GM19438 (cell line): ENCODE results near the gene ABCB11.
"Not testable (repeated sequence)": the region's sequence is repeated elsewhere in the genome, so short reads cannot be mapped to it uniquely, and the experiment has no call there.

Experiments
- ATAC-seq: cut with Tn5 transposase; IDR thresholded peaks from one replicate; pipeline ENCODE4 v1.9.1; 2021; ENCODE audit warnings: low read depth; ENCODE audit not compliant: unreplicated experiment

The ABCB11 gene

DNA sequence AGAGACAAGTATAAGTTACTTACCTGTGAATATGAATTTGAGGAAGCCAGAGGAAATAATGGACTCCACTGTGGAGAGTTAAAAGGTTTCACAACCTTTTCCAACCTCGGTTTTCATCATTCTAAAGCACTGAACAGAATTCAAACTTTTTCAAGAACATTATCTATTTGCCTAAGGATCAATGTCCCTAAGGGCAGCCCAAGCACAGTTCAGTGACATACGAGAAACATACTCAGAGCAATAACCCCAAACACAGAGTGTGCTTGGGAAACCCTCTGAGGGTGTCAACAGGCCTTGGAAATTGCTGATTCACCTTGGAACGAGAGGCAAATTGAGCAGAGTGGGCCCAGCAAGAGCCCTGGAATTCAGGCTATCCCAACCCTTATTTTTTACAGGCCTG lies at the start of gene ABCB11:
Gene ABCB11 (minus strand): TSS at position 123 of the 400 bp plus-strand sequence. CDS start 13,199 bp downstream, outside the sequence.
- no peak for ATAC-seq

DNA sequence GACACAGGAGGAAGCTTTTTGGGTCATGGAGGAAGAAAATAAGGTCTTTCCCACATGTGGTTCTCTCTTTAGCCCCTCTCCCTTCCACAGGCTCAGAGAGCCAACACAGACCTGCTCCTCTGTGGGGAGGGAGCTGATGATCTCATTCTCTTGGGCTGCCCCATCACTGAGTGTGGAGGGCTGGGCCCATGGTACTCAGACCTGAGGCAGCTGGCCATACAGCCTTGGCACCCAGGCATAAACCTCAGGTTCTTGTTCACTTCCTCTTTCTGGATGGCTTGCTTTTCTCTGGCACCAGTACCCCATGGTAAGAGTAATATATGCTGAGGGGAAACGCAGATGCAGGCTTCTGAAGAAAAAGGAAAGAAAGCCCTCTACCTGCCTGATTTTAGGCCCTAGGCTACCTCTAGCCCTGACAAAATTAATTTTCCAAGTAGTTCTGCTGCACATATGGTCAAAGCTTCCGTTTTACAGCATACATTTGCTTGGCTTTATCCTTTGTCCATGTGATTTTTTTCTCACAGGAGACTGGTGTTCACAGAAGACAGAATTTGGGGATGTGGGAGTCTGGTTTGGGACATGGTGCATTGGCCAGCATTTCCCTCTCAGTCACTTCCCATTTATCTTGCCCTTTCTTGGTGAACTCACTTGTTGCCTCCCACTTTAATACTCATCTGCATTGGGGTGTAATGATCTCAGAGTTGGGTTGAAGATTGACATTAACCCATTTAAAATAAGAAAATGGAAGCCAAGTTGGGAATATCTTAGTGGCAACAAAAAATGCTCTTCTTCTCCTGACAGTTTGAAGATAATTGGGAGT lies 49.3 kb upstream of the ABCB11 start:
- peak; percentile 67 for ATAC-seq

- no peak for ATAC-seq
Observed at GRCh38 chr2:169077674-169078240, 46.6 kb upstream of the ABCB11 start.

- ATAC-seq: peak; percentile 46
Observed at GRCh38 chr2:169073963-169074751, 43.0 kb upstream of the ABCB11 start.

GRCh38 chr2:169073211-169073962 lies 42.3 kb upstream of the ABCB11 start:
- ATAC-seq: no peak

DNA sequence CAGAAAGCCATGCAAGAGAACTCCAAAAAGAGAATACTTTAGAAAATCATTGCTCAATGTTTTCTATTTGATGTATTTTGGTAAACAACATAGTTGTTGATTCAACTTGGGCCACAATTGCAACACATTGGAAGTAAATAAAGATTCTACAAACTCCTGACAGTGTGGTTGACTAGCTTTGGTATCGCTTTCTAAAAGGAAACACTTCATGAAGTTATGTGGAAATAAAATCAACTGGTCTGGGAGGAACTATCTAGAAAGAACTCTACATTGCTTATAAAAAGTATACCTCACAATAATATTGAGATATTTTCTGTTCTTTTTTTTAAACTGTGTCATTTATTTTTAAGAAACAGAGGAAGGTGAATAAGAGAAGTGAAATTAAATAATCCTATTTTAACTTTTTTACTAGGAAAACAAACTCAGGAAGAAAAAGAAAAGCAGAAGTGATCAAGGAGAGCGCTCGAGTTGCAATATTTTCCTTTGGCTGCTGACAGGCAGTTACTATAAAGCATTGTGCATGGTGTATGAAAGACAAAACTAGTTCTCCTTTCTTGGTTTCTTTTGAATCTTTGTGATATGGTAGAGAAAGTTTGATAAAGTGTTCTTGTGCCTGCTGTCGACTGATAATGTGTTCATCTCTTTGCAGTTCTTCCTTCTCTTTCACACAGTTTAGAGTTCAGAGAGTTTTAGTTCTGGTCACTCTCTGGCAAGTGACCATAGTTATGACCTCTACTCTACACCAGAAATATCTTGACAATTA lies 41.2 kb upstream of the ABCB11 start:
- peak; percentile 48 for ATAC-seq

DNA sequence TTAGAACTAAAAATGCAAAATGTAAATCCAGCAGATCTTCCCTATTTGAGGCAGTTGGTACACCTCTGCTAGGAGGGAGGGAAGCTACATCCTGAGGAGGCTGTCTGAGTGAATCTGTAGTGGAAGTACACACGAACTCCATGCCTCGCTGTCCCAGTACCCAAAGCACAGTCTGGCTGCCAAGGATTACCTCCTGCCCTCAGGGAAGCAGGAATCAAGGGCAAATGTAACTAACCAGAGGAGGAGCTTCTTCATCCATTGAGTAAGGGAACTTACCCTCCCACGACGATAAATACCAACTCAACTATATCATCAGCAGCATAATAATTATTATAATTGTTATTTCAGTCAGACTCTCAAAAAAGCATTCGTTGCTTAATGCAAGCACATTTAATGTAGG lies 40.3 kb upstream of the ABCB11 start:
- ATAC-seq: no peak

DNA sequence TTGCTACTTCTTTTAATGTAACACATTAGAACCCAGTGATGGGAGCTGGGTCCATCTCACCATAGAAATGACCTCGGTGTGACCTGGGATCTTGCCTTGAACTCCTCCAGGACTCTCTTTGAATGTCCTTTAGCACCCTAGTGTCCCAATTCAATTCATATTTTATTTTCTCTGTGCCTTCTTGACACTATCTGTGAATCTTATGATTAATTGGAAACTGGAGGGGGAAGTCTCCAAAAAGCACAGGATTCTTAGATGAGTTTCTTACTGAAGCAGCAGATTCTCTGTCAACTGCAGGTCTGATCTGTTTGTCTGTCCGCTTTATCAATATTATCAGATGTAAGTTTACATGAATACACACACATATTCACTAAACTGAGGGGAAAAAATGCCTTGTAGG lies 38.7 kb upstream of the ABCB11 start:
- no peak for ATAC-seq

- no peak for ATAC-seq
Observed at GRCh38 chr2:169069341-169069740, 38.2 kb upstream of the ABCB11 start, which contains the start of gene DHRS9. DHRS9 (plus strand) TSS chr2:169069563; CDS start chr2:169081582, 12,019 bp downstream.

DNA sequence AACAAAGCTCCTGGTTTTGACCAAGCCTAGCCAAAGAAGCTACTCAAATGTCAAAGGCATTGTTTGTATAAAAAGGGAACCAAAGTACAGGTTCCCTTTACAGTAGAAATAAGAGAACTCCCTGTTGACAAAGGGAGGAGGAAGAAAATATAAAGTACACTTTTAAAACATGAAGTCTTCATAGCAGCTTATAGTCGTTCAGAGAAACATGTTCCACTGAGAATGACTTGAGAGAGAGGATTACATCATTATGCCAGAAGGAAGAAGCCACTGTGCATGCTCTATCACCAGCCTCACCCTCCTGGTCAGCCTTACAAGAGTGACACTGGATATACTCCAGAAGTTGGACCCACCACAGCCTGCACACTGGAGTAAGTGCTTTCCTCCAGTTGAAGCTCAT lies 35.8 kb upstream of the ABCB11 start:
- ATAC-seq: no peak

DNA sequence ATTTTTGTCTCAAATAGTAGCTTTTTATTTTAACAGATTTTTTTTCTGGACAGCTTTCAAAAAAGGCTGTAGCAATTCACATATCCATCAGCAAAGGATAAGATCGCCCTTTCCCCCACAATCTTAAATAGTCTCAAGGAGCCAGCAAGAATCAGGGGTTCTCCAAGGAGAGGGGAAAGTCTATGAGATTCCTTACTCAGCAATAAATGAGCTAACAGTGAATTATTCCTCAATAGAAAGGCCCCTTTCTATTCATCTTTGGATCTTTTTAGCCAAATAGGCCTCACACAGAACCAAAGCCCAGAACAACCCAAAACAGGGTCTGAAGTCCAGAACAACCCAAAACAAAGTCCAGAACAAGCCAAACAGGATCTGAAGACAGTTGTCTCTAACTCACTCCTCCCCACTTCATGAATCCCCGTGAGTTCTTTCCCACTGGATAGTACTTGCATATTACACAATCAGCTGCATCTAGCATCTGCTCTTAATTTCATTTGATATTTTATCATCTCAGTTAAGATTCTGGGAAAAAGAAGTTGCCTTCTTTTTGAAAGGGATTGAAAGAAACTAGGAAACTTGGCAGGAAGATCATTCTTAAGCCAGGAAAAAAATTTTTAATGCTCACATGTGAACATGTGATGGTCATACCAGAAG lies 34.9 kb upstream of the ABCB11 start:
- no peak for ATAC-seq

DNA sequence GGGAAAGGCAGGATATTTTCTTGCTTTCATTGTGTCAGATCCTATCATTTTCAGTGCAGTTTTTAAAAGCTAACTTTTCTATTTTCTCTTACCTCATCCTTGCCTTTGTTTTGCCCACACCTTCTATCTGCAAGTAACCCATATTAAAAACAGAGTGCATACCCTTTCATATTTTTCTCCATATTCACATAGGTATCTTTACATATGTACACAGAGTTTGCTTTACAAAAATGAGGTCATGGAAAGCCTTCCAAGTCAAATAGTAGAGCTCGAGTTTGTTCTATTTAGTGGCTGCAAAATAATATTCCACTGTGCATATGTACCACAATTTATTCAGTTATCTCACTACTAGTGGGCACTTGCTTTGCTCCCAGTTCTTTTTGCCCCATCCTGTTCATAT lies 34.3 kb upstream of the ABCB11 start:
- no peak for ATAC-seq

DNA sequence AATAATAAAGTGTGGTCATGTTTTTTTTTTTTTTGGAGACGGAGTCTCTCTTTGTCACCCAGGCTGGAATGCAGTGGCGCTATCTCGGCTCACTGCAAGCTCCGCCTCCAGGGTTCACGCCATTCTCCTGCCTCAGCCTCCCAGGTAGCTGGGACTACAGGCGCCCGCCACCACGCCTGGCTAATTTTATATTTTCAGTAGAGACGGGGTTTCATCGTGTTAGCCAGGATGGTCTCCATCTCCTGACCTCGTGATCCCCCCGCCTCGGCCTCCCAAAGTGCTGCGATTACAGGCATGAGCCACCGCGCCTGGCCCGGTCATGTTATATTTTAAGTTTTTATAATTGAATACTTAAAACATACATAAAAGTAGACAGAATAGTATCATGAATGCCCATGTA lies 33.1 kb upstream of the ABCB11 start:
- ATAC-seq: not testable (repeated sequence)

- ATAC-seq: not testable (repeated sequence)
Observed at GRCh38 chr2:169054575-169054974, 23.5 kb upstream of the ABCB11 start.

DNA sequence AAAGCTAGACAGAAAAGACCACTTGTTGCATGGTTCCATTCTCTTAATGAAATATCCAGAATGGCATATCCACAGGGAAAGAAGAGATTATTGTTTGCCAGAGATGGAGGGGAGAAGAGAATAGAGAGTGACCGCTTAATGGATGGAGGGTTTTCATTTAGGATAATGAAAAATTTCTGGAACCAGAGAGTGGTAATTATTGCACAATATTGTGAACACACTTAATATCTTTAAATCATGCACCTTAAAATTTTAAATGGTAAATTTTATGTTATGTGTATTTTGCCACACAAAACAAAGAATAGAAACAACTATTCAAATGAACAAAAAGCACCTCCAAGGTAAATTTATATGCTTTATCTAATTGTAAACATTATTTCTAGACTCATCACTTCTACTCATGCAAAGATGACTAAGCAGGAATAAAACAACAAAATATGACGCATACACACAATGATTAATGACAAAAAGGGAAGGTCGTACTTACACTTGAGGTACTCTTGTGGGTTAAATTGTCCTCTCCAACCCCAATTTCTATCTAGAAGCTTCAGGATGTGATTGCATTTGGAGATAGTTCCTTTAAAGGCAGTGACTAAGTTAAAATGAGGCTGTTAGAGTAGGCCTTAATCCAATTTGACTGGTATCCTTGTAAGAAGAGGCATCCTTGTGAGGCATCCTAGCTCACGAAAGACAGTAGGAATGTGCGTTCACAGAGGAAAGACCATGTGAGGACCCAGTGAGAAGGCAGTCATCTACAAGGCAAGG lies 19.5 kb upstream of the ABCB11 start:
- no peak for ATAC-seq

- ATAC-seq: no peak
Observed at GRCh38 chr2:169049142-169049541, 18.0 kb upstream of the ABCB11 start.

- ATAC-seq: no peak
Observed at GRCh38 chr2:169047256-169048250, 16.4 kb upstream of the ABCB11 start.
